ENCODE data around the gene SLC2A13. TPM values are rescaled to one million over a fixed set of nuclear protein-coding genes. Genes with fewer than 3 reads are reported as not detected.

The SLC2A13 gene
- total and polyA plus RNA-seq, 10 of the 15 experiments (the other 5 are each of a cell fraction or from before 2014, with no cell fraction given), result 0.05 to 3.7 (median 0.25) TPM

DNA sequence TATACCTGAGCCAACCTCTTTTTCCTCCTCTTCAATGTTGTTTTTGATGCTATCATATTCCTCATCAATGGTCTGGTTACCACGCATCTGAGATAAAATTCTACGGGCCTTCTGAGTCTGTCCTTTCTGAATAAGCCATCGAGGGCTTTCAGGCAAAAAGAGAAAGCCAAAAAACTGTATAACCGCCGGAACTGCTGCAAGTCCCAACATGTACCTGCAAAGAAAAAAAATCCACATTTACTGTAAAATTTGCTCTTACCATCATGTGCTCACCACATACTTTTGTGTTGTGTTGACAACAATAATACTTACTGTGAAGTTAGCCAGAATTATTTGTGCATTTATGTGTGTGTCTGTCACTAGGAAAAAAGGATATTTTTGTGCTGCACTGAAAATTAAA is 77.6 kb downstream of the SLC2A13 start (continued):
- no peak for TF ChIP-seq POLR2AphosphoS5 (IDR thresholded peaks at IDR 0.05; ENCODE audit: low read length)
- TF ChIP-seq NFYB (IDR thresholded peaks at IDR 0.05; ENCODE audit: insufficient read depth, low read depth, low read length), result no peak
- TF ChIP-seq RFX5 (IDR thresholded peaks at IDR 0.05; ENCODE audit: low read depth, low read length), result no peak
- no peak for TF ChIP-seq BCL3 (IDR thresholded peaks at IDR 0.05; ENCODE audit: borderline replicate concordance, insufficient read depth, low read depth, low read length, poor library complexity, severe bottlenecking)
- no peak for TF ChIP-seq PML (IDR thresholded peaks at IDR 0.05; ENCODE audit: low read length)
- no peak for TF ChIP-seq MTA3 (IDR thresholded peaks at IDR 0.05; ENCODE audit: borderline replicate concordance, low read length)

GRCh38 chr12:40022850-40023249 is 83.0 kb downstream of the SLC2A13 start:
- POLR2A ChIA-PET, result interaction anchor here (0.7 to 1.3 kb wide), 2 partner anchors 13 to 1036 kb away, joined by 4 read pairs; no protein-coding TSS in a partner anchor
- H3K36me3 ChIP-seq (ENCODE audit: control insufficient read depth in 2 of 2, insufficient read depth in 2 of 2, low read length in 1 of 2), result no peaks in the 10 kb centered on the region
- SMC1A ChIA-PET (ENCODE audit: uncharacterized antibody, unreplicated experiment), result interaction anchor here (0.9 to 3.5 kb wide), 3 partner anchors 11 to 31 kb away, joined by 4 to 16 read pairs (median 15); no protein-coding TSS in a partner anchor
- intact Hi-C loops (cut with micrococcal nuclease; ENCODE audit: unreplicated experiment) (no loop called here), in situ Hi-C loops (cut with MboI) (no loop called here)
- H3K4me1 ChIP-seq (ENCODE audit: control insufficient read depth, insufficient read depth, low read length), result no peaks in the 10 kb centered on the region
- FAIRE-seq, result no peak
- CTCF ChIA-PET, result interaction anchor here (1.6 to 4.0 kb wide), 3 partner anchors 9 to 85 kb away, joined by 3 to 23 read pairs (median 5); no protein-coding TSS in a partner anchor
- no peak for TF ChIP-seq FOXM1 (IDR thresholded peaks at IDR 0.05; ENCODE audit: low read depth, low read length)
- TF ChIP-seq ZBTB11 (CRISPR knock-in tag; IDR thresholded peaks at IDR 0.05), result no peak
- no peak for TF ChIP-seq SMAD1 (IDR thresholded peaks at IDR 0.05; ENCODE audit: low read depth, partially characterized antibody)
- TF ChIP-seq, protein P1, sequence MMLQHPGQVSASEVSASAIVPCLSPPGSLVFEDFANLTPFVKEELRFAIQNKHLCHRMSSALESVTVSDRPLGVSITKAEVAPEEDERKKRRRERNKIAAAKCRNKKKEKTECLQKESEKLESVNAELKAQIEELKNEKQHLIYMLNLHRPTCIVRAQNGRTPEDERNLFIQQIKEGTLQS (IDR thresholded peaks at IDR 0.05; ENCODE audit: borderline replicate concordance, extremely low read depth, low read depth, low read length), result no peak
- TF ChIP-seq EED (IDR thresholded peaks at IDR 0.05; ENCODE audit: low read depth), result no peak
- TF ChIP-seq HDGF (IDR thresholded peaks at IDR 0.05), result no peak
- no peak for TF ChIP-seq USF2 (IDR thresholded peaks at IDR 0.05; ENCODE audit: borderline replicate concordance, low read depth, low read length)
- no peak for TF ChIP-seq LARP7 (IDR thresholded peaks at IDR 0.05)
- TF ChIP-seq RAD51 (IDR thresholded peaks at IDR 0.05), result no peak
- no peak for TF ChIP-seq ZNF274 (IDR thresholded peaks at IDR 0.05; ENCODE audit: insufficient read depth, insufficient read length)
- TF ChIP-seq, protein P2, sequence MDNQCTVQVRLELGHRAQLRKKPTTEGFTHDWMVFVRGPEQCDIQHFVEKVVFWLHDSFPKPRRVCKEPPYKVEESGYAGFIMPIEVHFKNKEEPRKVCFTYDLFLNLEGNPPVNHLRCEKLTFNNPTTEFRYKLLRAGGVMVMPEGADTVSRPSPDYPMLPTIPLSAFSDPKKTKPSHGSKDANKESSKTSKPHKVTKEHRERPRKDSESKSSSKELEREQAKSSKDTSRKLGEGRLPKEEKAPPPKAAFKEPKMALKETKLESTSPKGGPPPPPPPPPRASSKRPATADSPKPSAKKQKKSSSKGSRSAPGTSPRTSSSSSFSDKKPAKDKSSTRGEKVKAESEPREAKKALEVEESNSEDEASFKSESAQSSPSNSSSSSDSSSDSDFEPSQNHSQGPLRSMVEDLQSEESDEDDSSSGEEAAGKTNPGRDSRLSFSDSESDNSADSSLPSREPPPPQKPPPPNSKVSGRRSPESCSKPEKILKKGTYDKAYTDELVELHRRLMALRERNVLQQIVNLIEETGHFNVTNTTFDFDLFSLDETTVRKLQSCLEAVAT (IDR thresholded peaks at IDR 0.05), result no peak
- no peaks in the 10 kb centered on the region for H4K20me1 ChIP-seq (ENCODE audit: control insufficient read depth, insufficient read depth)
- no peaks in the 10 kb centered on the region for H3K9me3 ChIP-seq (replicated peaks; ENCODE audit: control insufficient read depth, insufficient read depth, low read length)
- RAD21 ChIA-PET (ENCODE audit: unreplicated experiment), result no interaction called here
- H3K27me3 ChIP-seq (replicated peaks in 1 of 2; ENCODE audit: control insufficient read depth in 2 of 2, insufficient read depth in 2 of 2, low read length in 1 of 2), result no peaks in the 10 kb centered on the region
- ATAC-seq, result no peak
- no peak overlapping the region for H3K4me3 ChIP-seq
- no peak overlapping the region for H2AFZ ChIP-seq (ENCODE audit: control insufficient read depth, low read depth, low read length)
- no peak overlapping the region for H3K27ac ChIP-seq (ENCODE audit: control insufficient read depth, insufficient read depth)
- no peaks in the 10 kb centered on the region for H3K79me2 ChIP-seq (ENCODE audit: control insufficient read depth, insufficient read depth, low read length)
- no peak overlapping the region for H3K4me2 ChIP-seq (ENCODE audit: control insufficient read depth, insufficient read depth)
- BruUV-seq (replicated peaks), result no TSS peak
- no peak overlapping the region for H3K9ac ChIP-seq (ENCODE audit: control insufficient read depth, insufficient read depth, low read length)
- DNase-seq (ENCODE audit: low read depth, low spot score), result no peak

All from GM12878 (cell line).